Endothelial cell of hepatic sinusoid (primary cell): ENCODE results near the gene HINT3.

ENCODE experiments used
- in situ Hi-C: cut with HindIII; loops from 2 replicates; pipeline ENCODE4 v1.10.0; 2017; ENCODE audit warnings: low sequenced_read_pairs

HINT3 gene

GRCh38 chr6:125939791-125940190 is 16.8 kb upstream of the HINT3 start:
- in situ Hi-C loops = no loop called here

DNA sequence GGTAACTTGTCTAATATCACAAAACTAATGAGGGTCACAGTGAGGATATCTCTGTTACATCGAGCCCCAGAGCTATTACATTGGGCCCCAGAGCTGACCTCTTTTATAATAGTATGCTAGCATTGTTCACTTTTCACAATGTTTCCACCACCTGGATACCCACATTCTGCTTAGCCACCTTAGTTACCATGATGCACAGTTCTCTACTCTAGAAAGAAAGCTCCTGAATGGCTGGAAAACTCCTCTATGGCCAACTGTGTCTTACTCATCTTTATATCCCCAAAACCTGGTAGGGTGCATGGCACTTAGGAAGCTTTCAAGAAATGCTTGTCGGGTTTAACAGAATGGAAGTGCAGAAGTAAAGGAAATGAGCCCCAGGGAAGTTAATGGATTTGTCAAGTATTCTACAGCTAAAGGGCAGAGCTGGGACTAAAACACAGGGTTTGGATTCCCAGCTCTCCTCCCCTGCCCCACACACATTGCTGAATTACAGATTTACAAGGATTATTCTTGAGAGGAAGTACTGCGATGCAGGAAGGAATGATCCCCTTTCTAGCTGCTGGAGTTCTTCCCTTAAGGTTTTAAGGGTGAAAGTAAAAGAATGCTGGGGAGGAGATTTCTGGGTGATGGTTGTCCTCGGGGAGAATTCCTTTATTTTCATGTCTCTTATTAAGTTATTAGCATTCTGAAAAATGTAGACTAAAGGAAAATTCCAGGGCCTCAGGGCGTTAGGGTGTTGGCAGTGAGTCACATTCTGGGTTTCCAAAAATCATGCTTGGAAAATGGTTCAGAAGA is 16.1 kb upstream of the HINT3 start:
- in situ Hi-C loops = no loop called here

GRCh38 chr6:125942672-125943527 is 13.7 kb upstream of the HINT3 start:
- in situ Hi-C loops = no loop called here

GRCh38 chr6:125943528-125944433 is 12.8 kb upstream of the HINT3 start:
- in situ Hi-C loops = no loop called here

GRCh38 chr6:125944434-125944816 is 12.1 kb upstream of the HINT3 start:
- in situ Hi-C loops = no loop called here

DNA sequence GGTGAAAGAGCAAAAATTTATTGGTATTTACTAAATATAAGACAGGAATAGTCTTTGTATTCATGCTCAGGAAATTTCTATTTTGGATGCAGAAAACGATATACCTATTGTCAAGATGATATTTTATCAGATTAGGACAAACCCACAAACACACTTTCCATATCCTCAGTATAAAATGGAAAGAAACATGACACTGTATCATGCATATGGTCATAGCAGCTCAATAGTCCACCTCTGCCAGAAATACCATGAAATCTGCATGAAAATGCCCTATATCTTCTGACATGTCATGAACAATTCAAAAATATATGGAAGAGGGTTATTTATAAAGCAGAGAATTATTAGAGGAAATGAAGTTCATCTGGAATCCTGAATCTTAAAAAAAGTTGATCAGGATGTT is 11.7 kb upstream of the HINT3 start:
- in situ Hi-C loops = no loop called here

DNA sequence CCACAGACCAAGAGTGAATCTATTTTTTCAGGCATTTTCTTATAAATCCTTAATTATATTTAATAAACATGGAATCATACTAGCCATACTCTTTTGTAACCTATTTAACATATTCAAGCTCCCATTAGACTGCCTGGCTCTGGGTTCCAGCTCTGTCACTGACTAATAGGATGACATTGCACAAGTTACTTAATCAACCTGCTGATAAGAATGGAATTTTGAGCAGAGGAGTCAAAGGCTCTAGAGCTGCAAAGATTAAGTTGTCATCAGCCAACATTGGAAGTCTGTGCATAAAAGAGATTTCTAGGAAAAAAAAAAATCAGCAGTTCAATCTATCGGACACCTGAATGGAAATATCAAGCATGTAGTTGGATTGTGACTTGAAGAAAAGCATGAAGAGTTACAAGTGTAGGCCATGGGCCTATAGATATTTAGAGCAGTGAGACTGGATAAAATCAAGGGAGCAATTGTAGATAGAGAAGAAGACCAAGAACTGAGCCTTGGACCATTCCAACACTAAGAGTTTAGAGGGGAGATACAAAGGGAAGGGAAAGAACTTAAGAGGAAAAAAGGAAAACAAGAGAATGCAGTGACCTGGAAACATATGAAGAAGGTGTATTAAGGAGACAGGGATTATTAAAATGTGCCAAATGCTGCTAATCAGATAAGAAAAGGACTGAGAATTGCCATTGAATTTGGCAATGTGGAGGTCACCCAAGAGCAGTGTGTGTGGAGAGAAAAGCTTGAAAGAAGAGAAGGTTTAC is 11.0 kb upstream of the HINT3 start:
- in situ Hi-C loops = no loop called here

GRCh38 chr6:125947615-125948014 is 9.0 kb upstream of the HINT3 start:
- in situ Hi-C loops = no loop called here

- in situ Hi-C loops = no loop called here
Measured at GRCh38 chr6:125948455-125948854, 8.1 kb upstream of the HINT3 start.

GRCh38 chr6:125949069-125949468 is 7.5 kb upstream of the HINT3 start:
- in situ Hi-C loops = no loop called here

DNA sequence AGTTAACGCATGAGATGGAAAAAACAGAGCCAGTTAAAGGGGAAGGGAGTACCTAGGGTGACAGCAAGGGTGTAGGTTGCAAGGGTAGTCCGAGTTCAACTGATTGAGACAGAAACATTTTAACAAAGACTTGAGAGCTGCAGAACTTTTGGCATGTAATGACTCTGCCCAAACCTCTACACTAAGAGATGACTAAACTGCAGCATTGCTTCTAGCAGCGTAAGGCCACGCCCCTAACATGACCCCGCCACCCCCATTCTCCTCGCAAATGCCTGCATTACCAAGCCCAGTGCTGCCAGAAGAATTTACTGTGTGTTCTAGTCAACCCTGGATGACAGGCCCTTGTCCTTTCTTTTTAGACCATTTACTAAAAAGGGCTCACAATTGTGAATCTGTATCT is 6.3 kb upstream of the HINT3 start:
- in situ Hi-C loops = loop anchor here (25.0 kb wide), 1 partner anchor 163 kb away; the partner anchor contains the start of gene NCOA7

DNA sequence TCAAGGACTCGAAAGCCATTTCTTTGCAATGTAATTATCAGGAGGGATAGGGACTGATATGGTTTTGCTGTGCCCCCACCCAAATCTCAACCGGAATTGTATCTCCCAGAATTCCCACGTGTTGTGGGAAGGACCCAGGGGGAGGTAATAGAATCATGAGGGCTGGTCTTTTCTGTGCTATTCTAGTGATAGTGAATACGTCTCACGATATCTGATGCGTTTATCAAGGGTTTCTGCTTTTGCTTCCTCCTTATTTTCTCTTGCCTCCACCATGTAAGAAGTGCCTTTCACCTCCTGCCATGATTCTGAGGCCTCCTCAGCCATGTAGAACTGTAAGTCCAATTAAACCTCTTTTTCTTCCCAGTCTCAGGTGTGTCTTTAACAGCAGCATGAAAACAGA is 5.9 kb upstream of the HINT3 start:
- in situ Hi-C loops = loop anchor here (25.0 kb wide), 1 partner anchor 163 kb away; the partner anchor contains the start of gene NCOA7

GRCh38 chr6:125951323-125951722 is 5.2 kb upstream of the HINT3 start:
- in situ Hi-C loops = loop anchor here (25.0 kb wide), 1 partner anchor 164 kb away; the partner anchor contains the start of gene NCOA7

DNA sequence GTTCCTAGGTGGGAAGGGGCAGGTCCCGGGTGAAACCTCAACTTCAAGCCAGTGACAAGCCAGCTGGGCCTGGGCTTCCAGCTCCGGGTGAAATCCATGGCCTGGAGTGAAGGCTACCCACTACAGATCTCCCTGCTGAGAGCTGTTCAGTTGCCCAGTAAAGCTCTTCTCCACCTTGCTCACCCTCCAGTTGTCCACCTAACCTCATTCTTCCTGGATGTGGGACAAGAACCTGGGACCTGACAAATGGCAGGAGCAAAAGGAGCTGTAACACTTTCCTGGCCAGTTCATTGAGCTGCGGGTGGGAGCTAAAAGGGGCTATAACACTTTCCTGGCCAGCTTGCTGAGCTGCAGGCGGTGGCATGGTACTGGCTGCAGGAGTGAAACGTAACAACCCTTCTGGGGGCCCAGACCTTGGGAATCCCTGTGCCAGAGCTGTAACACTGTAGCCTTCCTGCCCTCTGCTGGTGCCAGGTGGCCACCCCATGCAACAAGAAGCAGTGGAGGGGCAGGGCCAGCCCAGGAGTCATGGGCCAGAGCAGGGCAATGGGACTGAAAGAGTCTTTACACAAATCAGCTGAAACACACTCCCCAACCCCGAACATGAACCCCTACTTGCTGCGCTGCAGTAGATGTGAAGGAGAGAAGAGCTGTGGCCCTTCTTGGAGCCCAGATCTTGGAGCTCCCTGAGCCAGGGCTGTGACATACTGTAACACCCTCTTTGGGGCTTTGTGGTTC is 3.6 kb upstream of the HINT3 start:
- in situ Hi-C loops = loop anchor here (25.0 kb wide), 1 partner anchor 166 kb away; the partner anchor contains the start of gene NCOA7

DNA sequence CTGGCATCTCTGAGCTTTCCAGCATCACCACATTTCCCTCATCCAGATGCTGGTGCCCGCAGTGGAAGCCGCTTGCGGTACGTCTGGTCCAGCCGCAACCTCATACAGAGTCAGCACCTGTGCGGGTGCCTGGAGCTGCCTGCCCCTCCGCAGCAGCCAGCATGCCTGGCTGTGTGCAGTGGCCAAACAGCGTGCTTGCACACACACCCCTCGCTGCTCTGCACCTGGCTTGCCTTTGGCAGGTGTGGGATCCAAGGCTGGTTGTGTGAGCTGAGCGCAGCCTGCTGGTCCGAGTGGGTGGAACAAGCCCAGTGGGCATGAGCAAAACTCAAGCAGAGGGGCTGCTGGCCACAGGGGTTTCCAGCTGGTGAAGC is 3.1 kb upstream of the HINT3 start:
- in situ Hi-C loops = loop anchor here (25.0 kb wide), 1 partner anchor 166 kb away; the partner anchor contains the start of gene NCOA7

DNA sequence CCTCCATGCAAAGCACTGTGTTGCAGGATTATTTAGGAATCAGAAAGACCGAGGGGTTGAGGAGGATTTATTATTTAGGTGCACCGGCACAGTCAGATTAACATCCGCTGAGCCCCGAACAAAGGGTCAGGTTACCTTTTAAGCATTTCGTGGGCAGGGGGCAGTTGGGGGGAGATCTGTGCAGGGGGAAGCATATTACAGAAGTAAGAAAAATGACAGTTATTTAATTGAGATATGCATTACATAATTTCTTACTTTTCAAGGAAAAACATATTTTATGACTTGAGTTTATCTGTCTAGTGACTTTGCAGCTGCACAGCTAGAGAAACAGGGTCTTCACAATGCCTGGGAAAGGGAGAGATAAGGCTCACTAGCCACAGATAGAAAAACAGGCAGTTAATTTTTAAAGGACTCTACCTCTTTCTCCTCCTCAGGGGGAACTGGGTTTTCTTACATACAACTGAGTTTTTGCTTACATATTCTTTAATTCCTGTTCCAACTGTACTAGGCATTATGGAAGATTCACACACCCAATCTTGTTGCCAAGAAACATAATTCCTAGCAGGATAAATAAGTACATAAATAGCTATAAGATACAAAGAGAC is 1.7 kb upstream of the HINT3 start:
- in situ Hi-C loops = loop anchor here (5.0 to 25.0 kb wide), 2 partner anchors 63 to 168 kb away; partner anchors contain the start of gene NCOA7

GRCh38 chr6:125955973-125956372 is 597 bp upstream of the HINT3 start:
- in situ Hi-C loops = loop anchor here (5.0 to 25.0 kb wide), 2 partner anchors 64 to 169 kb away; partner anchors contain the start of gene NCOA7

- in situ Hi-C loops = loop anchor here (5.0 to 25.0 kb wide), 2 partner anchors 65 to 170 kb away; partner anchors contain the start of gene NCOA7
Measured at GRCh38 chr6:125957391-125957693, 772 bp downstream of the HINT3 start.

DNA sequence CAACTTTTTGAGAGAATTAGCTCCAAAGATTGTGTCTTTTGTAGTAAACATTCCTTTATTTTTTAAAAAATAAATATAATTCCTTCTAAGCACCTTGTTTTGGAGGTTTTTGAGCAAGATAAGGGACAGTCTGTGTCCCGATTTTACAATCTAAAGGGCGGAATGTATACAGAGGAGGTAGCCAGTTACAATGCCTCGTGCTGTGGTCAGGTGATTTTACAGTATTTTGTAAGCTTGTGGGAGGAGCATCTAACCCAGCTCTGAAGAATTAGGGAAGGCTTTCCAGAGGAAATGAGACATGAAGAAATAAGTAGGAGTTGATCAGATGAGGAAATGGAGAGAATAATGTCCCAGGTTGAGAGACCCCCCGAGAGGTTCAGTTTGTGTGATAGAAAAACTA is 1.3 kb downstream of the HINT3 start:
- in situ Hi-C loops = loop anchor here (5.0 to 25.0 kb wide), 2 partner anchors 66 to 171 kb away; partner anchors contain the start of gene NCOA7
